GM10266 (cell line): ENCODE data around the gene HNRNPAB.
A peak's percentile ranks its signal among the peaks of the same experiment; 100 is the strongest.
"Not testable (repeated sequence)": the region's sequence is repeated elsewhere in the genome, so short reads cannot be mapped to it uniquely, and the experiment has no call there.

Source experiments
- DNase-seq: peaks from one replicate; pipeline ENCODE4 v3.0.0; 2012; ENCODE audit errors: extremely low spot score
- TF ChIP-seq, protein P1 (sequence below): IDR thresholded peaks from 2 replicates; pipeline ENCODE4 v1.5.1; 2012; ENCODE audit warnings: mild to moderate bottlenecking, low read depth; ENCODE audit not compliant: control insufficient read depth, insufficient read depth; ENCODE audit errors: missing control alignments

The HNRNPAB gene

GRCh38 chr5:178196281-178196812 is 8.0 kb upstream of the HNRNPAB start:
- DNase-seq = no peak
- TF ChIP-seq, protein P1, sequence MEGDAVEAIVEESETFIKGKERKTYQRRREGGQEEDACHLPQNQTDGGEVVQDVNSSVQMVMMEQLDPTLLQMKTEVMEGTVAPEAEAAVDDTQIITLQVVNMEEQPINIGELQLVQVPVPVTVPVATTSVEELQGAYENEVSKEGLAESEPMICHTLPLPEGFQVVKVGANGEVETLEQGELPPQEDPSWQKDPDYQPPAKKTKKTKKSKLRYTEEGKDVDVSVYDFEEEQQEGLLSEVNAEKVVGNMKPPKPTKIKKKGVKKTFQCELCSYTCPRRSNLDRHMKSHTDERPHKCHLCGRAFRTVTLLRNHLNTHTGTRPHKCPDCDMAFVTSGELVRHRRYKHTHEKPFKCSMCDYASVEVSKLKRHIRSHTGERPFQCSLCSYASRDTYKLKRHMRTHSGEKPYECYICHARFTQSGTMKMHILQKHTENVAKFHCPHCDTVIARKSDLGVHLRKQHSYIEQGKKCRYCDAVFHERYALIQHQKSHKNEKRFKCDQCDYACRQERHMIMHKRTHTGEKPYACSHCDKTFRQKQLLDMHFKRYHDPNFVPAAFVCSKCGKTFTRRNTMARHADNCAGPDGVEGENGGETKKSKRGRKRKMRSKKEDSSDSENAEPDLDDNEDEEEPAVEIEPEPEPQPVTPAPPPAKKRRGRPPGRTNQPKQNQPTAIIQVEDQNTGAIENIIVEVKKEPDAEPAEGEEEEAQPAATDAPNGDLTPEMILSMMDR = no peak

GRCh38 chr5:178196986-178197385 is 7.3 kb upstream of the HNRNPAB start:
- TF ChIP-seq, protein P1 = peak; percentile 46
- DNase-seq = no peak

GRCh38 chr5:178198151-178198550 is 6.2 kb upstream of the HNRNPAB start:
- not testable (repeated sequence) for DNase-seq

GRCh38 chr5:178198706-178199105 is 5.6 kb upstream of the HNRNPAB start:
- DNase-seq = no peak
- TF ChIP-seq, protein P1 = no peak

- TF ChIP-seq, protein P1 = no peak
- DNase-seq = no peak
Observed at GRCh38 chr5:178199581-178200434, 4.5 kb upstream of the HNRNPAB start.

GRCh38 chr5:178201221-178201926 is 3.0 kb upstream of the HNRNPAB start:
- no peak for DNase-seq
- TF ChIP-seq, protein P1 = no peak

- no peak for DNase-seq
- TF ChIP-seq, protein P1 = no peak
Observed at GRCh38 chr5:178201927-178202235, 2.5 kb upstream of the HNRNPAB start.
